GM20000 (cell line): ENCODE measurements around the gene DNAJC12.
A peak's percentile ranks its signal among the peaks of the same experiment; 100 is the strongest.
"Not testable (repeated sequence)": the region's sequence is repeated elsewhere in the genome, so short reads cannot be mapped to it uniquely, and the experiment has no call there.

Experiments
- DNase-seq: peaks from one replicate; pipeline ENCODE4 v3.0.0; 2012; ENCODE audit warnings: low spot score
- CTCF ChIP-seq: IDR thresholded peaks from 2 replicates; pipeline ENCODE4 v1.5.1; 2012; ENCODE audit warnings: mild to moderate bottlenecking, control low read depth; ENCODE audit errors: extremely low read depth, missing control alignments

DNAJC12 gene

GRCh38 chr10:67767244-67767643 is 70.7 kb downstream of the DNAJC12 start:
- no peak for DNase-seq
- no peak for TF ChIP-seq CTCF

GRCh38 chr10:67764012-67764822 is 73.8 kb downstream of the DNAJC12 start:
- peak; percentile 72 for DNase-seq
- no peak for TF ChIP-seq CTCF

- no peak for TF ChIP-seq CTCF
- peak; percentile 60 for DNase-seq
Measured at GRCh38 chr10:67763499-67764011, 74.4 kb downstream of the DNAJC12 start.

GRCh38 chr10:67762567-67762966 is 75.4 kb downstream of the DNAJC12 start:
- not testable (repeated sequence) for DNase-seq

GRCh38 chr10:67760272-67760671 is 77.7 kb downstream of the DNAJC12 start:
- no peak for TF ChIP-seq CTCF
- no peak for DNase-seq
